ENCODE data around the gene PLPP1. TPM values are rescaled to one million over a fixed set of nuclear protein-coding genes. Genes with fewer than 3 reads are reported as not detected.

Gene PLPP1
- 32.8 and 37.5 TPM in 2 replicates for polyA plus RNA-seq (2012; rRNA removed)
- 35.9 and 37.2 TPM in 2 replicates for polyA plus RNA-seq (2012; cell fraction: cytosol; rRNA removed)
- polyA plus RNA-seq (2012; cell fraction: nucleus; rRNA removed): 29.0 and 70.5 TPM in 2 replicates

- H3K36me3 ChIP-seq (replicated peaks in 1 of 2; ENCODE audit: control insufficient read depth in 1 of 2, insufficient read depth in 2 of 2, low read length in 1 of 2): peaks cover 0 to 3% of the 10 kb centered on the region in 2 experiments
- POLR2A ChIA-PET: interaction anchor here (0.6 to 1.3 kb wide), 3 partner anchors 59 to 157 kb away, joined by 3 to 5 read pairs (median 3); no protein-coding TSS in a partner anchor
- H3K9me2 ChIP-seq: no peaks in the 10 kb centered on the region
- peak within 1 kb of the TSS; percentile 96 for H2AFZ ChIP-seq (ENCODE audit: low read depth)
- DNase-seq: peak; percentile 98
- peaks cover 42% of the 10 kb centered on the region for H3K79me2 ChIP-seq (ENCODE audit: insufficient read depth)
- peak within 1 kb of the TSS; percentile 74 for H3K4me2 ChIP-seq
- H3F3A ChIP-seq (replicated peaks; ENCODE audit: insufficient read depth): peaks cover 10% of the 10 kb centered on the region
- peak within 1 kb of the TSS; percentile 92 for H3K9ac ChIP-seq
- H4K20me1 ChIP-seq (ENCODE audit: insufficient read depth): peaks cover 6% of the 10 kb centered on the region; the same call in 1 of the 2 replicates
- H3K4me1 ChIP-seq (ENCODE audit: control insufficient read depth in 1 of 2, insufficient read depth in 2 of 2, low read depth in 1 of 2, low read length in 1 of 2): peaks cover 0 to 6% of the 10 kb centered on the region in 2 experiments; a peak in 2 of 4 replicates
- CTCF ChIA-PET: interaction anchor here (1.0 kb wide), 1 partner anchor 108 kb away, joined by 3 read pairs; no protein-coding TSS in a partner anchor
- H3K27me3 ChIP-seq (ENCODE audit: insufficient read depth): no peaks in the 10 kb centered on the region
- peak within 1 kb of the TSS; percentile 94 to 95 for H3K27ac ChIP-seq (ENCODE audit: low read depth in 2 of 2, low read length in 1 of 2)
- H3K4me3 ChIP-seq (ENCODE audit: low read depth in 2 of 2, low read length in 1 of 2): peak within 1 kb of the TSS; percentile 74 to 87
- no peak for TF ChIP-seq IRF3 (IDR thresholded peaks at IDR 0.05; ENCODE audit: low read depth, low read length)
- TF ChIP-seq NRF1 (IDR thresholded peaks at IDR 0.05; ENCODE audit: low read depth, low read length): peak; percentile 53
- TF ChIP-seq CHD2 (IDR thresholded peaks at IDR 0.05; ENCODE audit: low read length, partially characterized antibody): peak; percentile 33
- no peak for TF ChIP-seq JUND (IDR thresholded peaks at IDR 0.05)
- no peak for TF ChIP-seq GATA2 (CRISPR knock-in tag; IDR thresholded peaks at IDR 0.05)
- TF ChIP-seq MXI1 (IDR thresholded peaks at IDR 0.05; ENCODE audit: low read depth, low read length): peak; percentile 53; the same call in 1 of the 2 replicates
- TF ChIP-seq YY1 (IDR thresholded peaks at IDR 0.05; ENCODE audit: low read depth): peak; percentile 92
- no peak for TF ChIP-seq EP300 (IDR thresholded peaks at IDR 0.05; ENCODE audit: borderline replicate concordance in 1 of 2, low read depth in 1 of 2, low read length in 1 of 2)
- no peak for TF ChIP-seq EZH2phosphoT487 (IDR thresholded peaks at IDR 0.05; ENCODE audit: borderline replicate concordance, low read depth)
- peak; percentile 36 for TF ChIP-seq MAX (IDR thresholded peaks at IDR 0.05; ENCODE audit: low read depth)
- TF ChIP-seq POLR2AphosphoS5 (IDR thresholded peaks at IDR 0.05; ENCODE audit: low read depth, low read length): peak; percentile 90
- no peak for TF ChIP-seq NFIC (IDR thresholded peaks at IDR 0.05; ENCODE audit: borderline replicate concordance)
- WGBS (ENCODE audit: low lambda C conversion rate): 0% methylated on average over 7 of the region's 91 CpGs
- H3K9me3 ChIP-seq: no peaks in the 10 kb centered on the region
These were observed at the start of gene PLPP1 for GRCh38 chr5:55534436-55535198. PLPP1 (minus strand) TSS chr5:55534964; CDS start chr5:55534629, 335 bp downstream.

- Histone ChIP-seq H3K9me2 (no peaks in the 10 kb centered on the region), H3K4me2 (no peak overlapping the region), H3K4me3 (ENCODE audit: low read depth in 2 of 2, low read length in 1 of 2) (no peak overlapping the region), H3F3A (replicated peaks; ENCODE audit: insufficient read depth) (no peaks in the 10 kb centered on the region), H3K27me3 (ENCODE audit: insufficient read depth) (no peaks in the 10 kb centered on the region), H4K20me1 (ENCODE audit: insufficient read depth) (no peaks in the 10 kb centered on the region), H3K27ac (ENCODE audit: low read depth in 2 of 2, low read length in 1 of 2) (no peak overlapping the region), H3K79me2 (ENCODE audit: insufficient read depth) (no peaks in the 10 kb centered on the region), H3K36me3 (replicated peaks in 1 of 2; ENCODE audit: control insufficient read depth in 1 of 2, insufficient read depth in 2 of 2, low read length in 1 of 2) (no peaks in the 10 kb centered on the region), H3K9ac (no peak overlapping the region), H3K9me3 (no peaks in the 10 kb centered on the region), H2AFZ (ENCODE audit: low read depth) (no peak overlapping the region), H3K4me1 (ENCODE audit: control insufficient read depth in 1 of 2, insufficient read depth in 2 of 2, low read depth in 1 of 2, low read length in 1 of 2) (no peaks in the 10 kb centered on the region)
- POLR2A ChIA-PET: no interaction called here
- WGBS (ENCODE audit: low lambda C conversion rate): 89% methylated on average over 9 of the region's 9 CpGs
- DNase-seq: no peak
- CTCF ChIA-PET: no interaction called here
- no peak for TF ChIP-seq ZBTB33 (IDR thresholded peaks at IDR 0.05; ENCODE audit: borderline replicate concordance, low read depth)
- TF ChIP-seq RAD21 (IDR thresholded peaks at IDR 0.05; ENCODE audit: low read length): no peak
- no peak for TF ChIP-seq RXRA (IDR thresholded peaks at IDR 0.05; ENCODE audit: borderline replicate concordance, low read depth)
- TF ChIP-seq POLR2AphosphoS5 (IDR thresholded peaks at IDR 0.05; ENCODE audit: low read depth, low read length): no peak
- no peak for TF ChIP-seq MAX (IDR thresholded peaks at IDR 0.05; ENCODE audit: low read depth)
- TF ChIP-seq TCF12 (IDR thresholded peaks at IDR 0.05): no peak
- TF ChIP-seq RFX5 (IDR thresholded peaks at IDR 0.05; ENCODE audit: low read length): no peak
- no peak for TF ChIP-seq NRF1 (IDR thresholded peaks at IDR 0.05; ENCODE audit: low read depth, low read length)
- TF ChIP-seq FOXJ3 (CRISPR knock-in tag; IDR thresholded peaks at IDR 0.05): no peak
- TF ChIP-seq REST (IDR thresholded peaks at IDR 0.05; ENCODE audit: low read depth, low read length): no peak
- TF ChIP-seq EZH2phosphoT487 (IDR thresholded peaks at IDR 0.05; ENCODE audit: borderline replicate concordance, low read depth): no peak
These were observed 48.8 kb upstream of the PLPP1 start for GRCh38 chr5:55583578-55583977.

Measured in SK-N-SH (cell line).